Activated T-cell treated with anti-CD3 and anti-CD28 coated beads for 48 hours (primary cell): Measurements from ENCODE around the gene IL18.
"Not testable (repeated sequence)": the region's sequence is repeated elsewhere in the genome, so short reads cannot be mapped to it uniquely, and the experiment has no call there.

Experiments used
- DNase-seq: peaks from one replicate; pipeline ENCODE4 v3.0.0-alpha.2; 2020; ENCODE audit warnings: low read depth

The IL18 gene

GRCh38 chr11:112163875-112164685 is at the start of gene IL18:
IL18 (minus strand) TSS chr11:112164094; CDS start chr11:112155053, 9,041 bp downstream.
- DNase-seq, result no peak

GRCh38 chr11:112212710-112213109 is 48.8 kb upstream of the IL18 start:
- DNase-seq, result no peak

GRCh38 chr11:112212290-112212689 is 48.4 kb upstream of the IL18 start:
- no peak for DNase-seq

- DNase-seq, result no peak
Observed at GRCh38 chr11:112211536-112211935, 47.6 kb upstream of the IL18 start.

GRCh38 chr11:112210890-112211289 is 47.0 kb upstream of the IL18 start:
- no peak for DNase-seq

- no peak for DNase-seq
Observed at GRCh38 chr11:112206071-112206470, 42.2 kb upstream of the IL18 start.

GRCh38 chr11:112200252-112200651 is 36.4 kb upstream of the IL18 start:
- DNase-seq, result no peak

- not testable (repeated sequence) for DNase-seq
Observed at GRCh38 chr11:112199101-112199500, 35.2 kb upstream of the IL18 start.

- no peak for DNase-seq
Observed at GRCh38 chr11:112196519-112197087, 32.7 kb upstream of the IL18 start.

- DNase-seq, result no peak
Observed at GRCh38 chr11:112195951-112196351, 32.1 kb upstream of the IL18 start.

GRCh38 chr11:112195113-112195512 is 31.2 kb upstream of the IL18 start:
- not testable (repeated sequence) for DNase-seq

GRCh38 chr11:112186304-112186703 is 22.4 kb upstream of the IL18 start:
- no peak for DNase-seq

GRCh38 chr11:112185883-112186282 is 22.0 kb upstream of the IL18 start:
- DNase-seq, result no peak

GRCh38 chr11:112182867-112183266 is 19.0 kb upstream of the IL18 start:
- DNase-seq, result no peak

GRCh38 chr11:112179601-112180000 is 15.7 kb upstream of the IL18 start:
- no peak for DNase-seq

- DNase-seq, result no peak
Observed at GRCh38 chr11:112178936-112179335, 15.0 kb upstream of the IL18 start.

GRCh38 chr11:112178428-112178827 is 14.5 kb upstream of the IL18 start:
- DNase-seq, result no peak

- no peak for DNase-seq
Observed at GRCh38 chr11:112177589-112177988, 13.7 kb upstream of the IL18 start.

- no peak for DNase-seq
Observed at GRCh38 chr11:112176077-112176476, 12.2 kb upstream of the IL18 start.

GRCh38 chr11:112175599-112175952 is 11.7 kb upstream of the IL18 start:
- DNase-seq, result no peak

GRCh38 chr11:112174789-112175598 is 11.1 kb upstream of the IL18 start, which contains the start of gene BCO2:
BCO2 (plus strand) TSS chr11:112175512; CDS start chr11:112175602, 90 bp downstream.
- peak; percentile 12 for DNase-seq

GRCh38 chr11:112173152-112173551 is 9.3 kb upstream of the IL18 start:
- no peak for DNase-seq
